Measurements from ENCODE around the gene CAMKMT. TPM values are rescaled to one million over a fixed set of nuclear protein-coding genes. Genes with fewer than 3 reads are reported as not detected.

CAMKMT gene
- total RNA-seq, 2 experiments from 2014 or later: 11.9 to 13.9 TPM

DNA sequence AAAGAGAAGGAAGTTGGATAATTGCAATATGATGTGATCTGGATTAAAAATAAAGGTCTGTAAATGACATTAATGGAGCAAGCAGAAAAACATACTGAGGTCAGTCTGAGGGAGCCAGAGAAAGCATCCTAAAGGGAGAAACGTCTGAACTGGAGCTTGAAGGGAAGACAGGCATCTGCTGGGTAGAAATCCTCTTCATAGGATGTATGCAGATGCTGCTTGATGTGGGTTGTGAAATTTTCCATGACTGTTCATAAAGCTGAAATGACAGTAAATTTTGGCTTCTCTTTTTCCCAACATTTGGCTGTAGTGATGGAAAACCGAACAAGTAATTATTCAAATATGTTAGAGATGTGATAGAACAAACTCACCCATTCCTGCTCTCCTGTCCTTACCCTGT, 287.6 kb downstream of the CAMKMT start:
- no peak overlapping the region for H3K4me3 Mint-ChIP-seq
- Histone ChIP-seq H3K27me3 (ENCODE audit: control insufficient read depth in 1 of 2, insufficient read depth in 2 of 2, low read length in 2 of 2) (no peaks in the 10 kb centered on the region), H3K36me3 (ENCODE audit: insufficient read depth, low read length) (no peaks in the 10 kb centered on the region), H3K9me3 (ENCODE audit: control insufficient read depth in 1 of 2, insufficient read depth in 1 of 2, low read length in 2 of 2) (no peaks in the 10 kb centered on the region), H3K4me3 (ENCODE audit: low read length) (no peak overlapping the region), H3K4me1 (ENCODE audit: insufficient read depth, low read length) (no peaks in the 10 kb centered on the region), H3K27ac (ENCODE audit: low read depth in 1 of 2, low read length in 2 of 2) (no peak overlapping the region)
- TF ChIP-seq, protein P1, sequence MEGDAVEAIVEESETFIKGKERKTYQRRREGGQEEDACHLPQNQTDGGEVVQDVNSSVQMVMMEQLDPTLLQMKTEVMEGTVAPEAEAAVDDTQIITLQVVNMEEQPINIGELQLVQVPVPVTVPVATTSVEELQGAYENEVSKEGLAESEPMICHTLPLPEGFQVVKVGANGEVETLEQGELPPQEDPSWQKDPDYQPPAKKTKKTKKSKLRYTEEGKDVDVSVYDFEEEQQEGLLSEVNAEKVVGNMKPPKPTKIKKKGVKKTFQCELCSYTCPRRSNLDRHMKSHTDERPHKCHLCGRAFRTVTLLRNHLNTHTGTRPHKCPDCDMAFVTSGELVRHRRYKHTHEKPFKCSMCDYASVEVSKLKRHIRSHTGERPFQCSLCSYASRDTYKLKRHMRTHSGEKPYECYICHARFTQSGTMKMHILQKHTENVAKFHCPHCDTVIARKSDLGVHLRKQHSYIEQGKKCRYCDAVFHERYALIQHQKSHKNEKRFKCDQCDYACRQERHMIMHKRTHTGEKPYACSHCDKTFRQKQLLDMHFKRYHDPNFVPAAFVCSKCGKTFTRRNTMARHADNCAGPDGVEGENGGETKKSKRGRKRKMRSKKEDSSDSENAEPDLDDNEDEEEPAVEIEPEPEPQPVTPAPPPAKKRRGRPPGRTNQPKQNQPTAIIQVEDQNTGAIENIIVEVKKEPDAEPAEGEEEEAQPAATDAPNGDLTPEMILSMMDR (IDR thresholded peaks at IDR 0.05): no peak
- no peaks in the 10 kb centered on the region for H3K9me3 Mint-ChIP-seq
- H3K36me3 Mint-ChIP-seq (ENCODE audit: low read depth): no peaks in the 10 kb centered on the region
- no peak overlapping the region for H3K27ac Mint-ChIP-seq
- POLR2A ChIA-PET: no interaction called here
- H3K4me1 Mint-ChIP-seq (ENCODE audit: low read depth): no peaks in the 10 kb centered on the region
- CTCF ChIA-PET: no interaction called here
- ATAC-seq (ENCODE audit: poor library complexity) (no peak), DNase-seq (no peak)
- intact Hi-C loops (cut with DNase I, micrococcal nuclease): no loop called here
- no peaks in the 10 kb centered on the region for H3K27me3 Mint-ChIP-seq

GRCh38 chr2:44650796-44651195, 289.0 kb downstream of the CAMKMT start:
- ChIA-PET POLR2A (no interaction called here), CTCF (no interaction called here)
- H3K4me1 ChIP-seq (ENCODE audit: insufficient read depth, low read length): no peaks in the 10 kb centered on the region
- H3K9me3 ChIP-seq (ENCODE audit: control insufficient read depth in 1 of 2, insufficient read depth in 1 of 2, low read length in 2 of 2): no peaks in the 10 kb centered on the region
- Mint-ChIP-seq H3K27me3 (no peaks in the 10 kb centered on the region), H3K4me1 (ENCODE audit: low read depth) (no peaks in the 10 kb centered on the region), H3K36me3 (ENCODE audit: low read depth) (no peaks in the 10 kb centered on the region), H3K9me3 (no peaks in the 10 kb centered on the region), H3K4me3 (no peak overlapping the region), H3K27ac (no peak overlapping the region)
- TF ChIP-seq, protein P1 (IDR thresholded peaks at IDR 0.05): no peak
- no peaks in the 10 kb centered on the region for H3K27me3 ChIP-seq (ENCODE audit: control insufficient read depth in 1 of 2, insufficient read depth in 2 of 2, low read length in 2 of 2)
- intact Hi-C loops (cut with DNase I, micrococcal nuclease): no loop called here
- DNase-seq (no peak), ATAC-seq (ENCODE audit: poor library complexity) (no peak)
- no peaks in the 10 kb centered on the region for H3K36me3 ChIP-seq (ENCODE audit: insufficient read depth, low read length)
- no peak overlapping the region for H3K27ac ChIP-seq (ENCODE audit: low read depth in 1 of 2, low read length in 2 of 2)
- no peak overlapping the region for H3K4me3 ChIP-seq (ENCODE audit: low read length)

- no peaks in the 10 kb centered on the region for H3K4me1 Mint-ChIP-seq (ENCODE audit: low read depth)
- H3K4me3 Mint-ChIP-seq: no peak overlapping the region
- ATAC-seq (ENCODE audit: poor library complexity) (no peak), DNase-seq (no peak)
- H3K9me3 Mint-ChIP-seq: no peaks in the 10 kb centered on the region
- Histone ChIP-seq H3K27ac (ENCODE audit: low read depth in 1 of 2, low read length in 2 of 2) (no peak overlapping the region), H3K4me1 (ENCODE audit: insufficient read depth, low read length) (no peaks in the 10 kb centered on the region), H3K4me3 (ENCODE audit: low read length) (no peak overlapping the region), H3K36me3 (ENCODE audit: insufficient read depth, low read length) (no peaks in the 10 kb centered on the region), H3K9me3 (ENCODE audit: control insufficient read depth in 1 of 2, insufficient read depth in 1 of 2, low read length in 2 of 2) (no peaks in the 10 kb centered on the region), H3K27me3 (ENCODE audit: control insufficient read depth in 1 of 2, insufficient read depth in 2 of 2, low read length in 2 of 2) (no peaks in the 10 kb centered on the region)
- ChIA-PET POLR2A (no interaction called here), CTCF (no interaction called here)
- H3K27me3 Mint-ChIP-seq: no peaks in the 10 kb centered on the region
- H3K27ac Mint-ChIP-seq: no peak overlapping the region
- intact Hi-C loops (cut with DNase I, micrococcal nuclease): no loop called here
- no peaks in the 10 kb centered on the region for H3K36me3 Mint-ChIP-seq (ENCODE audit: low read depth)
- TF ChIP-seq, protein P1 (IDR thresholded peaks at IDR 0.05): no peak
These were observed 290.2 kb downstream of the CAMKMT start for GRCh38 chr2:44651974-44652373.
